Neural cell (in vitro differentiated cells): ENCODE measurements around the gene MED15. TPM values are rescaled to one million over a fixed set of nuclear protein-coding genes. Genes with fewer than 3 reads are reported as not detected.
A peak's percentile ranks its signal among the peaks of the same experiment; 100 is the strongest.

Experiments
- H2AFZ ChIP-seq: fragments of 200-600, 300-800 bp; sonication (generic), shearing (Covaris generic); 2 replicates; pipeline ENCODE4 v1.6.0; 2014; ENCODE audit warnings: low read depth, mild to moderate bottlenecking, antibody characterized with exemption, low read length, moderate library complexity
- H3F3A ChIP-seq: fragments of 200-600 bp; shearing (Covaris generic); 2 replicates; pipeline ENCODE4 v1.6.1; 2016; ENCODE audit warnings: mild to moderate bottlenecking, moderate library complexity, mixed read lengths, antibody characterized with exemption, low read length; ENCODE audit not compliant: insufficient read depth, poor library complexity, severe bottlenecking
- H3K27ac ChIP-seq: fragments of 200-600, 300-800 bp; sonication (generic), shearing (Covaris generic); 2 replicates; pipeline ENCODE4 v1.5.1; 2014; ENCODE audit warnings: mild to moderate bottlenecking, low read length, moderate library complexity
- H3K27me3 ChIP-seq: fragments of 300-800, 200-600 bp; sonication (generic), shearing (Covaris generic); 2 replicates; pipeline ENCODE4 v1.6.0; 2014; ENCODE audit warnings: mild to moderate bottlenecking, low read depth, low read length, moderate library complexity; ENCODE audit not compliant: insufficient read depth
- H3K36me3 ChIP-seq: fragments of 300-800, 200-600 bp; sonication (generic), shearing (Covaris generic); 2 replicates; pipeline ENCODE4 v1.5.1; 2014; ENCODE audit warnings: mild to moderate bottlenecking, antibody characterized with exemption, low read length, moderate library complexity; ENCODE audit not compliant: insufficient read depth
- H3K4me2 ChIP-seq: fragments of 300-800, 200-600 bp; sonication (generic), shearing (Covaris generic); 2 replicates; pipeline ENCODE4 v1.6.0; 2014; ENCODE audit warnings: mild to moderate bottlenecking, low read length
- H3K4me3 ChIP-seq: fragments of 300-800, 200-600 bp; sonication (generic), shearing (Covaris generic); 2 replicates; pipeline ENCODE4 v1.5.1; 2014; ENCODE audit warnings: mild to moderate bottlenecking, low read length, moderate library complexity
- H3K79me2 ChIP-seq: fragments of 200-600 bp; shearing (Covaris generic); replicated peaks from 2 replicates; pipeline ENCODE4 v1.6.0; 2014; ENCODE audit warnings: mild to moderate bottlenecking, low read length, moderate library complexity; ENCODE audit not compliant: insufficient read depth
- H3K9ac ChIP-seq: fragments of 300-800, 200-600 bp; sonication (generic), shearing (Covaris generic); 2 replicates; pipeline ENCODE4 v1.6.1; 2016; ENCODE audit warnings: mild to moderate bottlenecking, low read length, mixed read lengths
- H3K9me2 ChIP-seq: fragments of 200-600 bp; shearing (Covaris generic); 2 replicates; pipeline ENCODE4 v1.6.1; 2016; ENCODE audit warnings: mild to moderate bottlenecking, low read length, mixed read lengths; ENCODE audit not compliant: insufficient read depth
- H3K9me3 ChIP-seq: fragments of 200-600, 300-800 bp; sonication (generic), shearing (Covaris generic); 2 replicates; pipeline ENCODE4 v1.6.1; 2016; ENCODE audit warnings: mild to moderate bottlenecking, mixed run types, low read length, moderate library complexity, mixed read lengths
- H4K20me1 ChIP-seq: fragments of 200-600 bp; shearing (Covaris generic); 2 replicates; pipeline ENCODE4 v1.6.1; 2016; ENCODE audit warnings: mild to moderate bottlenecking, mixed run types; ENCODE audit not compliant: insufficient read depth
- EP300 ChIP-seq: fragments of 450-650 bp; conservative IDR thresholded peaks from 2 replicates; pipeline ENCODE4 v1.6.1; 2014; ENCODE audit warnings: antibody characterized with exemption, mild to moderate bottlenecking, moderate library complexity; ENCODE audit not compliant: poor library complexity, severe bottlenecking
- EZH2 ChIP-seq: fragments of 200-600, 300-800 bp; shearing (Covaris generic), sonication (generic); IDR thresholded peaks from 2 replicates; pipeline ENCODE4 v1.6.1; 2014; ENCODE audit warnings: antibody characterized with exemption, low read length, borderline replicate concordance, mild to moderate bottlenecking; ENCODE audit not compliant: insufficient read depth, poor library complexity, severe bottlenecking
- MXI1 ChIP-seq: fragments of 450-650 bp; conservative IDR thresholded peaks from 2 replicates; pipeline ENCODE4 v1.6.1; 2014; ENCODE audit warnings: antibody characterized with exemption, mild to moderate bottlenecking; ENCODE audit not compliant: poor library complexity, severe bottlenecking
- POLR2AphosphoS5 ChIP-seq: IDR thresholded peaks from 2 replicates; pipeline ENCODE4 v1.6.1; 2012
- RAD21 ChIP-seq: fragments of 450-650 bp; conservative IDR thresholded peaks from 2 replicates; pipeline ENCODE4 v1.6.1; 2014; ENCODE audit warnings: antibody characterized with exemption, mild to moderate bottlenecking, moderate library complexity
- SMC3 ChIP-seq: fragments of 450-650 bp; conservative IDR thresholded peaks from 2 replicates; pipeline ENCODE4 v1.6.1; 2014; ENCODE audit warnings: antibody characterized with exemption, mild to moderate bottlenecking, moderate library complexity; ENCODE audit not compliant: poor library complexity
- TAF1 ChIP-seq: IDR thresholded peaks from 2 replicates; pipeline ENCODE4 v1.6.1; 2012; ENCODE audit warnings: low read depth
- polyA plus RNA-seq: library from polyadenylated mRNA; depleted of rRNA; stranded (reverse); fragments of >200 nt; gene quantifications from 2 replicates; pipeline ENCODE4 v1.2.3, GENCODE V29; 2014
- TF ChIP-seq, protein P1 (sequence below): fragments of 450-650 bp; IDR thresholded peaks from 2 replicates; pipeline ENCODE4 v1.5.1; 2014; ENCODE audit warnings: antibody characterized with exemption, mild to moderate bottlenecking, moderate library complexity; ENCODE audit not compliant: poor library complexity, severe bottlenecking
- TF ChIP-seq, protein P2 (sequence below): IDR thresholded peaks from 2 replicates; pipeline ENCODE4 v1.6.1; 2012; ENCODE audit warnings: borderline replicate concordance

The MED15 gene
- polyA plus RNA-seq, 1 donor from 2014 or later = 13.2 TPM

DNA sequence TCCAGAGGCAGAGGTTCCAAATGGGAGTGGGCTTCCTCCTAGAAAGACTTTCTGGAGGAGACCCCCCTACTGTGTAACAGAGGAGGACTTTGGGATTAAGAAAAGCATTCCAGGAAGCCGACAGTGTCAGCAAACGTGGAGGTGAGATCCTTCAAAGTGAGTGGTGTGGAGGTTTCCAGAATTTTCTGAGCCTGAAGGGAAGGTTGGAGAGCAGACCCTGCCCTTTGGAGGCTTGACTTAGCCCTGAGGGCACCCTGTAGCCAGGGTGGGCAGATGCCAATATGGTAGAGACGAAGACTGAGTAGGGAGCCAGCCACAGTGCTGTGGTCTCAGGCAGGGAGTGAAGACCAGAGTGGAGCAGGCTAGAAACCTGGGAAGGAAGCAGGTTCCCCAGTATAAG, 10.0 kb upstream of the MED15 start:
- no peaks in the 10 kb centered on the region for H4K20me1 ChIP-seq
- no peaks in the 10 kb centered on the region for H3K36me3 ChIP-seq
- H2AFZ ChIP-seq = no peak overlapping the region
- H3K9me2 ChIP-seq = no peaks in the 10 kb centered on the region
- H3K27ac ChIP-seq = no peak overlapping the region
- no peaks in the 10 kb centered on the region for H3K9me3 ChIP-seq
- H3F3A ChIP-seq = no peaks in the 10 kb centered on the region
- H3K27me3 ChIP-seq = no peaks in the 10 kb centered on the region
- H3K4me2 ChIP-seq = no peak overlapping the region
- H3K9ac ChIP-seq = no peak overlapping the region
- H3K4me3 ChIP-seq = peak overlapping the region; percentile 96
- TF ChIP-seq, protein P1, sequence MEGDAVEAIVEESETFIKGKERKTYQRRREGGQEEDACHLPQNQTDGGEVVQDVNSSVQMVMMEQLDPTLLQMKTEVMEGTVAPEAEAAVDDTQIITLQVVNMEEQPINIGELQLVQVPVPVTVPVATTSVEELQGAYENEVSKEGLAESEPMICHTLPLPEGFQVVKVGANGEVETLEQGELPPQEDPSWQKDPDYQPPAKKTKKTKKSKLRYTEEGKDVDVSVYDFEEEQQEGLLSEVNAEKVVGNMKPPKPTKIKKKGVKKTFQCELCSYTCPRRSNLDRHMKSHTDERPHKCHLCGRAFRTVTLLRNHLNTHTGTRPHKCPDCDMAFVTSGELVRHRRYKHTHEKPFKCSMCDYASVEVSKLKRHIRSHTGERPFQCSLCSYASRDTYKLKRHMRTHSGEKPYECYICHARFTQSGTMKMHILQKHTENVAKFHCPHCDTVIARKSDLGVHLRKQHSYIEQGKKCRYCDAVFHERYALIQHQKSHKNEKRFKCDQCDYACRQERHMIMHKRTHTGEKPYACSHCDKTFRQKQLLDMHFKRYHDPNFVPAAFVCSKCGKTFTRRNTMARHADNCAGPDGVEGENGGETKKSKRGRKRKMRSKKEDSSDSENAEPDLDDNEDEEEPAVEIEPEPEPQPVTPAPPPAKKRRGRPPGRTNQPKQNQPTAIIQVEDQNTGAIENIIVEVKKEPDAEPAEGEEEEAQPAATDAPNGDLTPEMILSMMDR = no peak
- TF ChIP-seq, protein P2, sequence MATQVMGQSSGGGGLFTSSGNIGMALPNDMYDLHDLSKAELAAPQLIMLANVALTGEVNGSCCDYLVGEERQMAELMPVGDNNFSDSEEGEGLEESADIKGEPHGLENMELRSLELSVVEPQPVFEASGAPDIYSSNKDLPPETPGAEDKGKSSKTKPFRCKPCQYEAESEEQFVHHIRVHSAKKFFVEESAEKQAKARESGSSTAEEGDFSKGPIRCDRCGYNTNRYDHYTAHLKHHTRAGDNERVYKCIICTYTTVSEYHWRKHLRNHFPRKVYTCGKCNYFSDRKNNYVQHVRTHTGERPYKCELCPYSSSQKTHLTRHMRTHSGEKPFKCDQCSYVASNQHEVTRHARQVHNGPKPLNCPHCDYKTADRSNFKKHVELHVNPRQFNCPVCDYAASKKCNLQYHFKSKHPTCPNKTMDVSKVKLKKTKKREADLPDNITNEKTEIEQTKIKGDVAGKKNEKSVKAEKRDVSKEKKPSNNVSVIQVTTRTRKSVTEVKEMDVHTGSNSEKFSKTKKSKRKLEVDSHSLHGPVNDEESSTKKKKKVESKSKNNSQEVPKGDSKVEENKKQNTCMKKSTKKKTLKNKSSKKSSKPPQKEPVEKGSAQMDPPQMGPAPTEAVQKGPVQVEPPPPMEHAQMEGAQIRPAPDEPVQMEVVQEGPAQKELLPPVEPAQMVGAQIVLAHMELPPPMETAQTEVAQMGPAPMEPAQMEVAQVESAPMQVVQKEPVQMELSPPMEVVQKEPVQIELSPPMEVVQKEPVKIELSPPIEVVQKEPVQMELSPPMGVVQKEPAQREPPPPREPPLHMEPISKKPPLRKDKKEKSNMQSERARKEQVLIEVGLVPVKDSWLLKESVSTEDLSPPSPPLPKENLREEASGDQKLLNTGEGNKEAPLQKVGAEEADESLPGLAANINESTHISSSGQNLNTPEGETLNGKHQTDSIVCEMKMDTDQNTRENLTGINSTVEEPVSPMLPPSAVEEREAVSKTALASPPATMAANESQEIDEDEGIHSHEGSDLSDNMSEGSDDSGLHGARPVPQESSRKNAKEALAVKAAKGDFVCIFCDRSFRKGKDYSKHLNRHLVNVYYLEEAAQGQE = no peak
- no peak for TF ChIP-seq EZH2
- H3K79me2 ChIP-seq = peaks cover 20% of the 10 kb centered on the region

DNA sequence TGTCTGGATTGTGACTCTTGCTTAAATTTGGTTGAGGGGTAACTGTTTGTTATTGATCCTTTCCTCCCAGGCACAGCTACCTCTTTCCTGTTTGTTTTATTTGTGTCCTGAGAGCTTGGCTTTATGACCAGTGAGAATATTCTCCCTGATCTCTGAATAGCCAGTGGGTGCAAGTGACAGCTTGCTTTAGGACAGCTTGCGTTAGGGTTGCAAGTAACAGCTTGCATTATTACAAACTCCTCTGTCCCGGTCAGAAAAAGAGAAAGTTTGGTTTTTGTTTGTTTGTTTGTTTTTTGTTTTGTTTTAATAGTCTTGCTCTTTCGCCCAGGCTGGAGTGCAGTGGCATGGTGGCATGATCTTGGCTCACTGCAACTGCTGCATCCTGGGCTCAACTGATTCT, 8.5 kb upstream of the MED15 start:
- Histone ChIP-seq H3F3A (no peaks in the 10 kb centered on the region), H3K79me2 (peaks cover 10% of the 10 kb centered on the region), H3K9me2 (no peaks in the 10 kb centered on the region), H3K9me3 (no peaks in the 10 kb centered on the region), H2AFZ (no peak overlapping the region), H3K9ac (no peak overlapping the region), H4K20me1 (no peaks in the 10 kb centered on the region), H3K27ac (no peak overlapping the region), H3K4me2 (no peak overlapping the region), H3K36me3 (no peaks in the 10 kb centered on the region), H3K27me3 (no peaks in the 10 kb centered on the region), H3K4me3 (no peak overlapping the region)
- TF ChIP-seq TAF1 = no peak
- TF ChIP-seq POLR2AphosphoS5 = no peak

DNA sequence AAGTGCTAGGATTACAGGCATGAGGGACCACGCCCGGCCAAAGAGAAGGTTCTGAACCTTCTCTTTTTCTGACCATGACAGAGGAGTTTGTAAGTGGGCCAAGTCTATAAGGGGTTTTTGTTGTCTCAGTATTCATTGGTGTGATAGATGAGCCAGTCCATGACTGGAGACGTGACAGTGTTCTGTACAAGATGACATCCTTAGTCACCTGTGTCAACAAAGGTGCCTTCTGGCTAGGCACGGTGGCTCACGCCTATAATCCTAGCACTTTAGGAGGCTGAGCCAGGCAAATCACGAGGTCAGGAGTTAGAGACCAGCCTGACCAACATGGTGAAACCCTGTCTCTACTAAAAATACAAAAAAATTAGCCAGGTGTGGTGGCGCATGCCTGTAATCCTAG, 7.6 kb upstream of the MED15 start:
- Histone ChIP-seq H3K9ac (no peak overlapping the region), H3K27me3 (no peaks in the 10 kb centered on the region), H3K79me2 (peaks cover 2% of the 10 kb centered on the region), H3K4me3 (no peak overlapping the region), H3K9me3 (no peaks in the 10 kb centered on the region), H3K36me3 (no peaks in the 10 kb centered on the region), H3K4me2 (no peak overlapping the region), H2AFZ (no peak overlapping the region), H3F3A (no peaks in the 10 kb centered on the region), H4K20me1 (no peaks in the 10 kb centered on the region), H3K9me2 (no peaks in the 10 kb centered on the region), H3K27ac (no peak overlapping the region)
- TF ChIP-seq EZH2 (no peak), TAF1 (no peak), EP300 (no peak), MXI1 (no peak), SMC3 (no peak), RAD21 (no peak)
- TF ChIP-seq, protein P1 = no peak
- TF ChIP-seq, protein P2 = no peak
